Liver (tissue), 9 donors: ENCODE results near the gene BEST3. TPM values are rescaled to one million over a fixed set of nuclear protein-coding genes. Genes with fewer than 3 reads are reported as not detected.

Source experiments
- DNase-seq: peaks from one replicate; pipeline ENCODE4 v3.0.0-alpha.2; 2017; ENCODE audit warnings: low spot score
- H3K27ac ChIP-seq, 2 donors: one replicate each; pipeline ENCODE4 v1.7.0; 2013; ENCODE audit warnings: inconsistent platforms in 2 of 2, low read length in 2 of 2, control low read depth in 1 of 2, low read depth in 1 of 2, mild to moderate bottlenecking in 1 of 2
- H3K27me3 ChIP-seq, 4 donors: one replicate each; pipeline versions ENCODE4 v1.6.1 to v1.7.0; 2013; ENCODE audit warnings: low read length in 3 of 4, inconsistent platforms in 1 of 4, mild to moderate bottlenecking in 1 of 4, moderate library complexity in 1 of 4; ENCODE audit not compliant: control insufficient read depth in 4 of 4, insufficient read depth in 4 of 4
- H3K36me3 ChIP-seq, 4 donors: one replicate each; pipeline versions ENCODE4 v1.6.1 to v1.7.0; 2013; ENCODE audit warnings: low read length in 3 of 4, mild to moderate bottlenecking in 3 of 4, low read depth in 1 of 4, moderate library complexity in 1 of 4; ENCODE audit not compliant: control insufficient read depth in 4 of 4, insufficient read depth in 3 of 4
- H3K4me1 ChIP-seq, 4 donors: one replicate each; pipeline versions ENCODE4 v1.6.1 to v1.7.0; 2013; ENCODE audit warnings: low read length in 3 of 4, mild to moderate bottlenecking in 3 of 4, moderate library complexity in 1 of 4; ENCODE audit not compliant: control insufficient read depth in 4 of 4, insufficient read depth in 4 of 4
- H3K4me3 ChIP-seq, 3 donors: one replicate each; pipeline versions ENCODE4 v1.6.1 to v1.7.0; 2013; ENCODE audit warnings: low read length in 3 of 3, control low read depth in 1 of 3, low read depth in 1 of 3, mild to moderate bottlenecking in 1 of 3
- H3K9ac ChIP-seq, 2 donors: one replicate each; pipeline ENCODE4 v1.7.0; 2013; ENCODE audit warnings: low read length in 2 of 2, mild to moderate bottlenecking in 2 of 2, moderate library complexity in 2 of 2, control low read depth in 1 of 2, low read depth in 1 of 2
- H3K9me3 ChIP-seq, 4 donors: one replicate each; pipeline versions ENCODE4 v1.6.1 to v1.7.0; 2013; ENCODE audit warnings: low read length in 3 of 4; ENCODE audit not compliant: control insufficient read depth in 4 of 4
- EGR1 ChIP-seq, 2 donors: IDR thresholded peaks; 2 replicates each; pipeline ENCODE4 v1.6.1; 2016 to 2018; ENCODE audit warnings: antibody characterized with exemption in 2 of 2, low read depth in 2 of 2
- FOXA1 ChIP-seq: IDR thresholded peaks from 2 replicates; pipeline ENCODE4 v1.6.1; 2016; ENCODE audit warnings: antibody characterized with exemption
- FOXA2 ChIP-seq: IDR thresholded peaks from 2 replicates; pipeline ENCODE4 v1.6.1; 2016; ENCODE audit warnings: antibody characterized with exemption
- GABPA ChIP-seq, 2 donors: IDR thresholded peaks in 1 of 2; conservative IDR thresholded peaks in 1 of 2; 2 replicates each; pipeline ENCODE4 v1.6.1; 2016; ENCODE audit warnings: antibody characterized with exemption in 2 of 2, mild to moderate bottlenecking in 1 of 2, moderate library complexity in 1 of 2
- HNF4A ChIP-seq, 2 donors: conservative IDR thresholded peaks; 2 replicates each; pipeline ENCODE4 v1.6.1; 2016; ENCODE audit warnings: antibody characterized with exemption in 2 of 2, mild to moderate bottlenecking in 2 of 2
- HNF4G ChIP-seq: IDR thresholded peaks from 2 replicates; pipeline ENCODE4 v1.6.1; 2016; ENCODE audit warnings: antibody characterized with exemption
- JUND ChIP-seq, 2 donors: IDR thresholded peaks; 2 replicates each; pipeline ENCODE4 v1.6.1; 2016; ENCODE audit warnings: antibody characterized with exemption in 2 of 2
- NR2F2 ChIP-seq: IDR thresholded peaks from 2 replicates; pipeline ENCODE4 v1.6.1; 2016; ENCODE audit warnings: antibody characterized with exemption
- RAD21 ChIP-seq, 2 donors: IDR thresholded peaks; 2 replicates each; pipeline ENCODE4 v1.6.1; 2016; ENCODE audit warnings: antibody characterized with exemption in 2 of 2, mild to moderate bottlenecking in 2 of 2
- RXRA ChIP-seq, 2 donors: IDR thresholded peaks; 2 replicates each; pipeline ENCODE4 v1.6.1; 2017 to 2018; ENCODE audit warnings: antibody characterized with exemption in 2 of 2, mild to moderate bottlenecking in 1 of 2
- SP1 ChIP-seq: IDR thresholded peaks from 2 replicates; pipeline ENCODE4 v1.6.1; 2018; ENCODE audit warnings: antibody characterized with exemption, mild to moderate bottlenecking
- TAF1 ChIP-seq: conservative IDR thresholded peaks from 2 replicates; pipeline ENCODE4 v1.6.1; 2016; ENCODE audit warnings: antibody characterized with exemption, mild to moderate bottlenecking
- YY1 ChIP-seq: IDR thresholded peaks from 2 replicates; pipeline ENCODE4 v1.6.1; 2016; ENCODE audit warnings: antibody characterized with exemption, mild to moderate bottlenecking
- WGBS: extraction: QIAGEN DNeasy Blood & Tissue Kit; methylation state at CpG from one replicate; pipeline ENCODE4 v1.1.7; 2013; 5-methylcytosine and 5-hydroxymethylcytosine counted together
- polyA plus RNA-seq, 2 donors: library from polyadenylated mRNA; stranded (reverse) in 1 of 2; unstranded in 1 of 2; fragments of 200-250 nt in 1 of 2; fragments of >200 nt in 1 of 2; fragmentation: Nextera tagmentation in 1 of 2; extraction: Ambion mirVana in 1 of 2; gene quantifications; one replicate each; pipeline versions ENCODE4 v1.2.1 to v1.2.3, GENCODE V29; 2013 to 2015
- total RNA-seq, 2 donors: library from RNA; depleted of rRNA; stranded (reverse); fragments of >200 nt; gene quantifications; one replicate each; pipeline ENCODE4 v1.2.3, GENCODE V29; 2014
- TF ChIP-seq, protein P1 (sequence below): IDR thresholded peaks from 2 replicates; pipeline ENCODE4 v1.6.1; 2016; ENCODE audit warnings: antibody characterized with exemption, mild to moderate bottlenecking
- TF ChIP-seq, protein P2 (sequence below): IDR thresholded peaks from 2 replicates; pipeline ENCODE4 v1.6.1; 2016; ENCODE audit warnings: antibody characterized with exemption
- TF ChIP-seq, protein P3 (sequence below): IDR thresholded peaks from 2 replicates; pipeline ENCODE4 v1.6.1; 2016; ENCODE audit warnings: antibody characterized with exemption
- TF ChIP-seq, protein P4 (sequence below): IDR thresholded peaks from 2 replicates; pipeline ENCODE4 v1.6.1; 2016; ENCODE audit warnings: antibody characterized with exemption
- TF ChIP-seq, protein P5 (sequence below): fragments of 150-350 bp; IDR thresholded peaks from 2 replicates; pipeline ENCODE4 v1.5.1; 2017; ENCODE audit warnings: improper control_type of control experiment, low read depth, low read length; ENCODE audit not compliant: missing input control
- donor health status: healthy.
- donor health status: healthy.
- donor health status: healthy.
- donor health status: healthy.
- donor health status: healthy.

The BEST3 gene
- total and polyA plus RNA-seq, 4 donors, result 0.89 TPM; not detected in 3

DNA sequence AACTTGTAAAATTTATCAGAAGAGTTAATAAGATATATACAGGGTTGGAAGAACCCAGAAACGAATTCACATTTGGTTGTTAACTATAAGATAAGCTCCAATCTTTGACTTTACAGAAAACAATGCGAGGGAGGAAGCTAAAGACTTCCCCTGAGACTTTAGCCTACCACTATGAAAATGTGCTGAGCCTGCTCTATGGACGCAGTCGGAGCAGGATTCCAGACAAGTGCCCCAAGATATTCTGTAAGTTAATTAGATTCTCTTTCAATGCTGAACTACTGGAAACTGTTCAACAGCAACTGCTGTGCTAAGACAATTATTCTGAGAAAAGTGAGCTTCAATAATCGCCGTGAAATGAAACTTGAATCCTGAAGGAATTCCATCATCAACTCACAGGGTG lies 80.1 kb downstream of the BEST3 start:
- Histone ChIP-seq H3K4me3 (no peak overlapping the region), H3K9me3 (peaks cover 0 to 2% (median 0%) of the 10 kb centered on the region in 4 donors), H3K9ac (no peak overlapping the region), H3K27ac (no peak overlapping the region), H3K4me1 (peaks cover 0 to 2% (median 0%) of the 10 kb centered on the region in 4 donors), H3K27me3 (no peaks in the 10 kb centered on the region), H3K36me3 (no peaks in the 10 kb centered on the region)
- 75% methylated on average over 6 of the region's 6 CpGs for WGBS
- TF ChIP-seq YY1 (no peak), TAF1 (no peak), FOXA1 (no peak), FOXA2 (no peak), RXRA (IDR thresholded peaks at IDR 0.05) (no peak), SP1 (no peak), NR2F2 (no peak), EGR1 (IDR thresholded peaks at IDR 0.05; ENCODE audit: low read depth in 2 of 2) (no peak), JUND (IDR thresholded peaks at IDR 0.05) (no peak), GABPA (IDR thresholded peaks at IDR 0.05 in 1 of 2, conservative IDR thresholded peaks at IDR 0.05 in 1 of 2) (no peak), HNF4A (conservative IDR thresholded peaks at IDR 0.05) (no peak), HNF4G (no peak), RAD21 (IDR thresholded peaks at IDR 0.05) (no peak)
- TF ChIP-seq, protein P1, sequence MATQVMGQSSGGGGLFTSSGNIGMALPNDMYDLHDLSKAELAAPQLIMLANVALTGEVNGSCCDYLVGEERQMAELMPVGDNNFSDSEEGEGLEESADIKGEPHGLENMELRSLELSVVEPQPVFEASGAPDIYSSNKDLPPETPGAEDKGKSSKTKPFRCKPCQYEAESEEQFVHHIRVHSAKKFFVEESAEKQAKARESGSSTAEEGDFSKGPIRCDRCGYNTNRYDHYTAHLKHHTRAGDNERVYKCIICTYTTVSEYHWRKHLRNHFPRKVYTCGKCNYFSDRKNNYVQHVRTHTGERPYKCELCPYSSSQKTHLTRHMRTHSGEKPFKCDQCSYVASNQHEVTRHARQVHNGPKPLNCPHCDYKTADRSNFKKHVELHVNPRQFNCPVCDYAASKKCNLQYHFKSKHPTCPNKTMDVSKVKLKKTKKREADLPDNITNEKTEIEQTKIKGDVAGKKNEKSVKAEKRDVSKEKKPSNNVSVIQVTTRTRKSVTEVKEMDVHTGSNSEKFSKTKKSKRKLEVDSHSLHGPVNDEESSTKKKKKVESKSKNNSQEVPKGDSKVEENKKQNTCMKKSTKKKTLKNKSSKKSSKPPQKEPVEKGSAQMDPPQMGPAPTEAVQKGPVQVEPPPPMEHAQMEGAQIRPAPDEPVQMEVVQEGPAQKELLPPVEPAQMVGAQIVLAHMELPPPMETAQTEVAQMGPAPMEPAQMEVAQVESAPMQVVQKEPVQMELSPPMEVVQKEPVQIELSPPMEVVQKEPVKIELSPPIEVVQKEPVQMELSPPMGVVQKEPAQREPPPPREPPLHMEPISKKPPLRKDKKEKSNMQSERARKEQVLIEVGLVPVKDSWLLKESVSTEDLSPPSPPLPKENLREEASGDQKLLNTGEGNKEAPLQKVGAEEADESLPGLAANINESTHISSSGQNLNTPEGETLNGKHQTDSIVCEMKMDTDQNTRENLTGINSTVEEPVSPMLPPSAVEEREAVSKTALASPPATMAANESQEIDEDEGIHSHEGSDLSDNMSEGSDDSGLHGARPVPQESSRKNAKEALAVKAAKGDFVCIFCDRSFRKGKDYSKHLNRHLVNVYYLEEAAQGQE, result no peak
- TF ChIP-seq, protein P2, sequence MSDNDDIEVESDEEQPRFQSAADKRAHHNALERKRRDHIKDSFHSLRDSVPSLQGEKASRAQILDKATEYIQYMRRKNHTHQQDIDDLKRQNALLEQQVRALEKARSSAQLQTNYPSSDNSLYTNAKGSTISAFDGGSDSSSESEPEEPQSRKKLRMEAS, result no peak
- TF ChIP-seq, protein P3, sequence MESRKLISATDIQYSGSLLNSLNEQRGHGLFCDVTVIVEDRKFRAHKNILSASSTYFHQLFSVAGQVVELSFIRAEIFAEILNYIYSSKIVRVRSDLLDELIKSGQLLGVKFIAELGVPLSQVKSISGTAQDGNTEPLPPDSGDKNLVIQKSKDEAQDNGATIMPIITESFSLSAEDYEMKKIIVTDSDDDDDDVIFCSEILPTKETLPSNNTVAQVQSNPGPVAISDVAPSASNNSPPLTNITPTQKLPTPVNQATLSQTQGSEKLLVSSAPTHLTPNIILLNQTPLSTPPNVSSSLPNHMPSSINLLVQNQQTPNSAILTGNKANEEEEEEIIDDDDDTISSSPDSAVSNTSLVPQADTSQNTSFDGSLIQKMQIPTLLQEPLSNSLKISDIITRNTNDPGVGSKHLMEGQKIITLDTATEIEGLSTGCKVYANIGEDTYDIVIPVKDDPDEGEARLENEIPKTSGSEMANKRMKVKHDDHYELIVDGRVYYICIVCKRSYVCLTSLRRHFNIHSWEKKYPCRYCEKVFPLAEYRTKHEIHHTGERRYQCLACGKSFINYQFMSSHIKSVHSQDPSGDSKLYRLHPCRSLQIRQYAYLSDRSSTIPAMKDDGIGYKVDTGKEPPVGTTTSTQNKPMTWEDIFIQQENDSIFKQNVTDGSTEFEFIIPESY, result no peak
- TF ChIP-seq, protein P4, sequence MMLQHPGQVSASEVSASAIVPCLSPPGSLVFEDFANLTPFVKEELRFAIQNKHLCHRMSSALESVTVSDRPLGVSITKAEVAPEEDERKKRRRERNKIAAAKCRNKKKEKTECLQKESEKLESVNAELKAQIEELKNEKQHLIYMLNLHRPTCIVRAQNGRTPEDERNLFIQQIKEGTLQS, result no peak
- TF ChIP-seq, protein P5, sequence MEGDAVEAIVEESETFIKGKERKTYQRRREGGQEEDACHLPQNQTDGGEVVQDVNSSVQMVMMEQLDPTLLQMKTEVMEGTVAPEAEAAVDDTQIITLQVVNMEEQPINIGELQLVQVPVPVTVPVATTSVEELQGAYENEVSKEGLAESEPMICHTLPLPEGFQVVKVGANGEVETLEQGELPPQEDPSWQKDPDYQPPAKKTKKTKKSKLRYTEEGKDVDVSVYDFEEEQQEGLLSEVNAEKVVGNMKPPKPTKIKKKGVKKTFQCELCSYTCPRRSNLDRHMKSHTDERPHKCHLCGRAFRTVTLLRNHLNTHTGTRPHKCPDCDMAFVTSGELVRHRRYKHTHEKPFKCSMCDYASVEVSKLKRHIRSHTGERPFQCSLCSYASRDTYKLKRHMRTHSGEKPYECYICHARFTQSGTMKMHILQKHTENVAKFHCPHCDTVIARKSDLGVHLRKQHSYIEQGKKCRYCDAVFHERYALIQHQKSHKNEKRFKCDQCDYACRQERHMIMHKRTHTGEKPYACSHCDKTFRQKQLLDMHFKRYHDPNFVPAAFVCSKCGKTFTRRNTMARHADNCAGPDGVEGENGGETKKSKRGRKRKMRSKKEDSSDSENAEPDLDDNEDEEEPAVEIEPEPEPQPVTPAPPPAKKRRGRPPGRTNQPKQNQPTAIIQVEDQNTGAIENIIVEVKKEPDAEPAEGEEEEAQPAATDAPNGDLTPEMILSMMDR, result no peak
- no peak for DNase-seq
